Retina (tissue), 1 donor: ENCODE results near the gene SFTPD.
"Not testable (repeated sequence)": the region's sequence is repeated elsewhere in the genome, so short reads cannot be mapped to it uniquely, and the experiment has no call there.

Experiments
- DNase-seq: peaks from one replicate; pipeline ENCODE4 v3.0.0-alpha.2; 2016

SFTPD gene

GRCh38 chr10:79923669-79924068 is 25.2 kb downstream of the SFTPD start:
- DNase-seq: no peak

DNA sequence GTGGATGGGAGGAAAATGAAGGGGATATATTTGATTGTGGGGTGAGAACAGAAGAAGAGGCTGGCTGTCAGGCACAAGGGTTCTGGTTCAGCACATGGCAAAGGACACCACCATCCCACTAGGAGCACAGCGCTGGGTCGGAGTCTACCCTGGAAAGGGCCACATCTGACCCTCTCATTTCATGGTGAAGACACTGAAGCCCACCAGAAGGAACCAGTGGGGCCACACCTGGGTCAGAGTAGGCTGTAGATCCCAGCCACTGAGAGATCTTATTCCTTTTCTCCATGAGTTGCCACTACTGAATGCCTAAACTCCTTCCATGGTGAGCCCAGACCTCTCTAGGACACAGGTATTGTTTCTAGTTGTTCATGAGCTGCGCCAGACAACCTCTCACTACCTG is 25.8 kb downstream of the SFTPD start:
- no peak for DNase-seq

- not testable (repeated sequence) for DNase-seq
Observed at GRCh38 chr10:79922011-79922412, 26.9 kb downstream of the SFTPD start.

DNA sequence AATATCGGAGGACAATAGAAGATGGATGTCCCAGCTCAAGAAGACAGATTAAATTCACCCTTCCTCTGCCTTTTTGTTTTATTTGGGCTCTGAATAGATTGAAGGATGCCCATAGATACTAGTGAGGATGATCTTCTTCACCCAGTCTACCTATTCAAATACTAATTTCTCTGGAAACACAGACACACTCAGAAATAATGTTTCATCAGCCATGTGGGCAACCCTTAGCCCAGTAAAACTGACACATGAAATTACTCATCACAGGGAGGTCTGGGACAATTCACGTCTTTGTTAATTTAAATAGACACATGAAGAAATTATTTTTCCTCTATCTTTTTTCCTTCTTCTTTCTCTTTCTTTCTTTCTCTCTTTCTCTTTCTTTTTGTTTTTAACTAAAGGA is 33.1 kb downstream of the SFTPD start:
- not testable (repeated sequence) for DNase-seq

GRCh38 chr10:79914512-79914911 is 34.4 kb downstream of the SFTPD start:
- not testable (repeated sequence) for DNase-seq

DNA sequence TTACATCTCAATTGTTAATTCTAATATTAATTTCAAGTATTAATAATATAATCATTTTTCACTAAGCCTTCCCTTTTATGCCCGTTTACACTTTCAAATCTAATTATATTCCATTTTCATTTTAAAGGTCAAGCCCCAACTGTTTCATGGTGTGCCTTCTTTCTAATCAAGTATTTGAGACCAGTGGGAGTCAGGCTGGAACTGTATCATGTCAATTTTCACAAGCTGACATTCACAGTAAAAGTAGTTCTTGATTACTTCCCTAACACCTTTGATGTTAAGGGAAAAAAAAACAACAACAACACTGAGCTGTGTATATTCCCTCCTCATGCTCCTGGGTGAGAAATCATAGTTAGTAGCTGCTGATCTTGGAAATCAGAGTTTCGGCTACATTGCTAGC is 38.1 kb downstream of the SFTPD start:
- no peak for DNase-seq

- DNase-seq: no peak
Observed at GRCh38 chr10:79910344-79910743, 38.6 kb downstream of the SFTPD start.

DNA sequence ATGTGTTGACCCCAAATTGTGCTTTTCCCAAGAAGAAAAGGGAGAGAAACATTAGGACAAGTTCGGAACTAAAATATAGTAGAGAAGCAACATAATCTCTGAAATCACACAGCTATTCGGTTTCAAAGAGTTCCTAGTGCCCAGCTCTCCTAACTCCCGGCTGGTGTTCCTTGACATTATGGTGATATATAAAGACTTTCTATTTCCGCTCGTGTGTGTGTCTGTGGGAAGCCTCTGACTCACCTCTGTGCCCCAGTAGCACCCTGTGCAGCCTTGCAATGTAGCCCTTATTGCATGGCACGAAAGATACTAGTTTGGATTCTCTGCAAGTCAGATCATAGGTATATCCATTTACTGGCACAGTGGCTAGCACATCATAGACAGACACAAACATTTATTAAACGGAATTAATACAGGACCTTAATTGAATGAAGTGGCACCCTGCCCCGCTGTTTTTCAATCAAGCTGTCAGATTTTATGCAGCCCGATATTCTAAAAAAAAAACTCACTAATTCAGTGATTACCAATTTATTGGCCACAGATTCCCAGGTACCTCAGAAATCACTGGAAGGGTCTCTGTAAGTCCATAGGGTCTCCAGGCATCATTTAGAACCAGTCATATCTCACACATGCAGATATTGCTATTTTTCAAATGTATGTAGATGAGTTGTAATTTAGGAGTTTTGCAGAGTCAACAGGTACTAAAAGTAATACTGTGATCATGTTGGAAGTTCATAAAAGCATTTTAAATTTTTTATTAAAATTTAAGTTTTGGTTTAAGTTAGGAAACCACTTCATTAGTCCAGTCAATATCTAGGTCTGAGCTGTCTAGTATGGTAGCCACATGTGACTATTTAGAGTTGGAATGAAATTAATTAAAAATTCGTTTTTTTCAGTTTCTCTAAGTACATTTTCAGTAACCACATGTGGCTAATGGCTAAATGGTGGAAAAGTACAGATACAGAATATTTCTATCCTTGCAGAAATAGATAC is 43.3 kb downstream of the SFTPD start:
- no peak for DNase-seq

DNA sequence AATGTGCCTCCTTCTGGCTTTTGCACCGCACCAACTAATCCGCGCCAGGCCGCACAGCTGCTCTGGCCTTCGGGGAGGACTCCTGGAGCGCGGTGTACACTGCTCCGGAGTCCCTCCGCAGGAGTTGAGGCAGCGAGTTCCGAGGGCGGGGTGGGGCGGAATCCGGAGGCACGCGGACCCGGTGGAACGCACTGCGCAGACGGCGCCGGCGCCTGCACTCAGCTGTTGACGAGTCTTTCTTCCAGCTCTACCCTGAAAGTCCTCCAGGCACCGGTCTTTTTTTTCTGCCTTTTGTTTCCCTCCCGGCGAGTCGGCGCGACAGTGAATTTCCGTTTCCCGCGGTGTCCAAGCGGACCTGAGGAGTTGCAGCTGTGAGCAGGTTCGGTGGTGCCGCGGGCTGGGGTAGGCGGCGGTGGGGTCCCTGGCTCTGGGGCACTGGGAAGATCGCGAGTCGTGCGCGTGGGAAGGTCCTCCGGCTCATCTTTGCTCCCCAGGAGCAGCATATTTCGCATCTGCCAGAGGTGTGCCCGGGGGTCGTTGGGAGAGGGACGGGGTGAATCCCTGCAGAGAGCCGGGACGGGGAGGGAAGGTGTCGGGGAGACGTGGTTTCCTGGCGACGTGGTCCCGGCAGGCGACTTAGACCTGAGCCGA is 44.1 kb downstream of the SFTPD start:
- DNase-seq: peak; percentile 89

DNA sequence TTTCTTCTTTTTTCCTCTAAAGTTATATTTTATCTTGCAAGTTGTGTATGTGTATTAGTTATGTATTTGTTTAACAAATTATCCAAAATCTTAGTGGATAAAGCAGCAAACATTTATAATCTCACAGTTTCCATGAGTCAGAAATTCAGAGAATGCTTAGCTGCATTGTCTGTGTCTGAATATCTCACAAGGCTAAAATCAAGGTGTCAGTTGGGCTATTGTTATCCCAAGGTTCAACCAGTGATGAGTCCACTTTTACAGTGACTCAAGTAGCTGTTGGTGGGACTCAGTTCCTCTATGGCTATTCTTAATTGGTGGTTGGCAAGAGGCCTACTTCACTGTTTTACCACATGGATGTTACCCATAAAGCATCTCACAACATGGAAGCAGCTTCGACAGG is 47.3 kb downstream of the SFTPD start:
- DNase-seq: not testable (repeated sequence)

DNA sequence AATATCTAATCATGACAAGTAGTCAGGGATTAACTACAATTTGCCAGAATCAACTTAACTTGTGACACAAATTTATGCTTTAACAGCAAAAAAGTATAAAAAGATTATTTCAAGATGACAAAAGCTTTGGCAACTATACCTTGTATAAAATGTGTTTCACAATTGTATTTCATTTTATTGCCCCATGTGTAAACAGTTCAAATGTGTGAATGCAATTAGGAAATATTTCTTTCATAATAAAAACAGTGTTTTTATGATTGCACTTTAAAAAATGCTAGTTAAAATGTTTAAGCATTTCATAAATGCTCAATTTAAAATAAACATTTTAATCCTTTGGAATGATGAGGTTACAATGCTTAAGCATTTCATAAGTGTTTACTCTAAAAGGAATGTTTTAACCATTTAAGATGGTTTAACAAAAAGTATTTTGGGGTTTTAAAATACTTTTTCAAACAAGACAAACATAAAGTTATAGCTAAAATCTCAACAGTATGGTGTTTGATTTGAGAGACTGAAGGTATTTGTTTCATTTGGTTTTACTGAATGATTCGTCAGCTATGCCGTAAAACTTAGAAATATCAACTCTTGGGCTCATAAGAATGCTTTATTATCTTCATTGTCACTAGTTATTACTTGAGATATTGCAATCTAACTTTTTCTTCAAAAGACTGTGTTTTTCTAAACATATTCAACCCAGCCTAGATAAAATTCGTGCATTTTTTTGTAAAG is 50.1 kb downstream of the SFTPD start:
- no peak for DNase-seq

DNA sequence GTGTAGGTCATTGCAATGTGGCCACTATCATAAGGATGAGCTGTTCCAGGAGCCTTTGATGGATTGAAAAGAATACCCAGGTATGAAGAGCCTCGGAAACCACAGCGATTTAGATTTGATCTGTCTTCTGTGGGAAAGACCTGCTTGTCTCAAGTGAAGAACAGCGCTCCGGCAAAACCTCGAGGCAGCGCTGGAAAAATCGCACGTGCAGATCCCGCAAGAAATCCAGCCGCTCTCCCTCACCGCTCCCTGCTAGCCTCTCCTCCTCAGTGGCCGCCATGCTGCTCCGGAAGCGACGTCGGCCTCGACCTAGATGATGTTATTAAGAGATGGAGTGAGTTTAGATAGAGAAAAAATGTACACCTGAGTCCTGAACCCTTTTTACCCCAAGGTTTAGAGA is 56.0 kb downstream of the SFTPD start:
- not testable (repeated sequence) for DNase-seq

- DNase-seq: no peak
Observed at GRCh38 chr10:79890469-79890868, 58.4 kb downstream of the SFTPD start.

DNA sequence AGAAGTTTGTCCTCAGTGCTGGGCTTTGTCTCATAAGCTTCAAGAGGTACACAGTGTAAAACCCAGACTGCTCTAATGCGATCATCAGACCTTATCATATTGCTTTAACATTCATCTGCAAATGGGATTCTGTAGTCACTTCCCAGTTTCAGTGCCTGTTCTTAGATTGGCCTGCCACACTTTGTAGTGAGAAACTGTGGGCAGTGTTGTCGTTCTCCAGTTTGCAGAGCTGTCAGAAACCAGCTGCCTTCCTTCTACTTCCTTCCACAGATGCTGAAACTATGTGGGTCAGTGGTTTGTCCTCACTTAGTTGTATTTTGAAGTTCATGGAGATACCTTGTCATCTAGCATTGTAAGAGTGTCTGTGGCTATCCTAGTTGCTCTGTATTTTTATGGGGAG is 59.9 kb downstream of the SFTPD start:
- not testable (repeated sequence) for DNase-seq
